ENCODE data around the gene CNTNAP2. TPM values are rescaled to one million over a fixed set of nuclear protein-coding genes. Genes with fewer than 3 reads are reported as not detected.

The CNTNAP2 gene
- total RNA-seq, 1 experiment from 2014 or later, result 60.0 TPM

GRCh38 chr7:146131701-146132100 lies 15.1 kb downstream of the CNTNAP2 start:
- no peaks in the 10 kb centered on the region for H3K27me3 ChIP-seq (replicated peaks; ENCODE audit: insufficient read depth, low read depth, low read length, poor library complexity)
- intact Hi-C loops (cut with micrococcal nuclease; ENCODE audit: unreplicated experiment), result no loop called here
- peak; percentile 8 for DNase-seq (ENCODE audit: low spot score)
- CTCF ChIA-PET, result no interaction called here
- H3K9me3 ChIP-seq (ENCODE audit: low read depth, low read length, poor library complexity, severe bottlenecking), result no peaks in the 10 kb centered on the region
- no peak overlapping the region for H3K27ac ChIP-seq (ENCODE audit: low read depth, low read length, poor library complexity, severe bottlenecking)
- POLR2A ChIA-PET (ENCODE audit: low non-redundant PET), result no interaction called here
- no TSS peak for BruUV-seq (replicated peaks)
- TF ChIP-seq EZH2 (IDR thresholded peaks at IDR 0.05; ENCODE audit: borderline replicate concordance, low read depth, low read length, poor library complexity, severe bottlenecking), result no peak
- TF ChIP-seq, protein P1, sequence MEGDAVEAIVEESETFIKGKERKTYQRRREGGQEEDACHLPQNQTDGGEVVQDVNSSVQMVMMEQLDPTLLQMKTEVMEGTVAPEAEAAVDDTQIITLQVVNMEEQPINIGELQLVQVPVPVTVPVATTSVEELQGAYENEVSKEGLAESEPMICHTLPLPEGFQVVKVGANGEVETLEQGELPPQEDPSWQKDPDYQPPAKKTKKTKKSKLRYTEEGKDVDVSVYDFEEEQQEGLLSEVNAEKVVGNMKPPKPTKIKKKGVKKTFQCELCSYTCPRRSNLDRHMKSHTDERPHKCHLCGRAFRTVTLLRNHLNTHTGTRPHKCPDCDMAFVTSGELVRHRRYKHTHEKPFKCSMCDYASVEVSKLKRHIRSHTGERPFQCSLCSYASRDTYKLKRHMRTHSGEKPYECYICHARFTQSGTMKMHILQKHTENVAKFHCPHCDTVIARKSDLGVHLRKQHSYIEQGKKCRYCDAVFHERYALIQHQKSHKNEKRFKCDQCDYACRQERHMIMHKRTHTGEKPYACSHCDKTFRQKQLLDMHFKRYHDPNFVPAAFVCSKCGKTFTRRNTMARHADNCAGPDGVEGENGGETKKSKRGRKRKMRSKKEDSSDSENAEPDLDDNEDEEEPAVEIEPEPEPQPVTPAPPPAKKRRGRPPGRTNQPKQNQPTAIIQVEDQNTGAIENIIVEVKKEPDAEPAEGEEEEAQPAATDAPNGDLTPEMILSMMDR (conservative IDR thresholded peaks at IDR 0.05; ENCODE audit: low read depth, low read length), result no peak
- no peaks in the 10 kb centered on the region for H3K36me3 ChIP-seq (ENCODE audit: insufficient read depth, low read length, poor library complexity, severe bottlenecking)
- H3K4me1 ChIP-seq (ENCODE audit: insufficient read depth, low read length, poor library complexity, severe bottlenecking), result no peaks in the 10 kb centered on the region
- no peak overlapping the region for H3K4me3 ChIP-seq (ENCODE audit: low read depth, low read length, poor library complexity, severe bottlenecking)

DNA sequence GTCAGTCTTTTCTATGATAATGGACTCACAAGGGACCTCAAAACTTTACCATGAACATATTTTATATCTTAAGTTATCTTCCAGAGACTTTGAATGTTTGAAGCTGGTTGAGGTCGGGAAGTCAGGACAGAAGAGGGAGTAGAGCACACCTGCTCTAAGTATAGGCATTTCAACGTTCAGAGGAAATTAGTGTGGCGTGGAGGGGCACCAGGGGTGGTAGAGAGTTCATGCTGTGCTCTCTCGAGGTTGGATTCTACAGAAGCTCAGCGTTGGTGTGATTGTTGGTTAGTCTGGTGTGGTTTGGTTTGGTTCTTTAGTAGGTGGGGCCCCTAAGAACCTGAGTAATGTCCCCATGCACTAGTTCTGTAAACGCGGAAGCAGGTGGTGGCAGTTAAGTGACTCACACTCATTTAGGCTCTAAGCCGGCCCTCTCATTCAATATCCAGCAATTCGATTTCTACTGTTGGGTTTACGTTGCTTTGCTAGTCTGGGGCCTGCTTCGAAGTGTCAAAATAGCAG lies 19.8 kb downstream of the CNTNAP2 start:
- no peaks in the 10 kb centered on the region for H3K27me3 ChIP-seq (replicated peaks; ENCODE audit: insufficient read depth, low read depth, low read length, poor library complexity)
- H3K27ac ChIP-seq (ENCODE audit: low read depth, low read length, poor library complexity, severe bottlenecking), result no peak overlapping the region
- H3K9me3 ChIP-seq (ENCODE audit: low read depth, low read length, poor library complexity, severe bottlenecking), result no peaks in the 10 kb centered on the region
- no peak for TF ChIP-seq EZH2 (IDR thresholded peaks at IDR 0.05; ENCODE audit: borderline replicate concordance, low read depth, low read length, poor library complexity, severe bottlenecking)
- TF ChIP-seq, protein P1 (conservative IDR thresholded peaks at IDR 0.05; ENCODE audit: low read depth, low read length), result no peak
- H3K4me1 ChIP-seq (ENCODE audit: insufficient read depth, low read length, poor library complexity, severe bottlenecking), result no peaks in the 10 kb centered on the region
- ChIA-PET POLR2A (ENCODE audit: low non-redundant PET) (no interaction called here), CTCF (no interaction called here)
- BruUV-seq (replicated peaks), result no TSS peak
- no peaks in the 10 kb centered on the region for H3K36me3 ChIP-seq (ENCODE audit: insufficient read depth, low read length, poor library complexity, severe bottlenecking)
- H3K4me3 ChIP-seq (ENCODE audit: low read depth, low read length, poor library complexity, severe bottlenecking), result no peak overlapping the region
- no peak for DNase-seq (ENCODE audit: low spot score)
- intact Hi-C loops (cut with micrococcal nuclease; ENCODE audit: unreplicated experiment), result no loop called here

- Histone ChIP-seq H3K36me3 (ENCODE audit: insufficient read depth, low read length, poor library complexity, severe bottlenecking) (no peaks in the 10 kb centered on the region), H3K9me3 (ENCODE audit: low read depth, low read length, poor library complexity, severe bottlenecking) (no peaks in the 10 kb centered on the region), H3K27ac (ENCODE audit: low read depth, low read length, poor library complexity, severe bottlenecking) (no peak overlapping the region), H3K27me3 (replicated peaks; ENCODE audit: insufficient read depth, low read depth, low read length, poor library complexity) (no peaks in the 10 kb centered on the region), H3K4me3 (ENCODE audit: low read depth, low read length, poor library complexity, severe bottlenecking) (no peak overlapping the region), H3K4me1 (ENCODE audit: insufficient read depth, low read length, poor library complexity, severe bottlenecking) (no peaks in the 10 kb centered on the region)
- no peak for DNase-seq (ENCODE audit: low spot score)
- intact Hi-C loops (cut with micrococcal nuclease; ENCODE audit: unreplicated experiment), result no loop called here
- no TSS peak for BruUV-seq (replicated peaks)
- POLR2A ChIA-PET (ENCODE audit: low non-redundant PET), result no interaction called here
- CTCF ChIA-PET, result no interaction called here
- TF ChIP-seq EZH2 (IDR thresholded peaks at IDR 0.05; ENCODE audit: borderline replicate concordance, low read depth, low read length, poor library complexity, severe bottlenecking), result no peak
- TF ChIP-seq, protein P1 (conservative IDR thresholded peaks at IDR 0.05; ENCODE audit: low read depth, low read length), result no peak
These were observed 22.3 kb downstream of the CNTNAP2 start for GRCh38 chr7:146138926-146139325.
